Osteocyte (in vitro differentiated cells): ENCODE results near the gene QSOX1. TPM values are rescaled to one million over a fixed set of nuclear protein-coding genes. Genes with fewer than 3 reads are reported as not detected.

ENCODE experiments used
- DNase-seq: peaks from one replicate; pipeline ENCODE4 v3.0.0; 2021; ENCODE audit warnings: mixed read lengths; ENCODE audit not compliant: unreplicated experiment; ENCODE audit errors: extremely low spot score
- H3K27ac Mint-ChIP-seq: one replicate; pipeline ENCODE4 v1.8.0; 2021; ENCODE audit warnings: mild to moderate bottlenecking, mixed read lengths; ENCODE audit not compliant: unreplicated experiment
- H3K27me3 Mint-ChIP-seq: one replicate; pipeline ENCODE4 v1.8.0; 2021; ENCODE audit warnings: mixed read lengths; ENCODE audit not compliant: unreplicated experiment
- H3K36me3 Mint-ChIP-seq: one replicate; pipeline ENCODE4 v1.8.0; 2021; ENCODE audit warnings: mixed read lengths; ENCODE audit not compliant: unreplicated experiment
- H3K4me1 Mint-ChIP-seq: one replicate; pipeline ENCODE4 v1.8.0; 2021; ENCODE audit warnings: mixed read lengths; ENCODE audit not compliant: unreplicated experiment
- H3K4me3 Mint-ChIP-seq: one replicate; pipeline ENCODE4 v1.8.0; 2021; ENCODE audit warnings: mild to moderate bottlenecking, moderate library complexity, mixed read lengths; ENCODE audit not compliant: unreplicated experiment
- H3K9me3 Mint-ChIP-seq: one replicate; pipeline ENCODE4 v1.8.0; 2021; ENCODE audit warnings: mixed read lengths; ENCODE audit not compliant: unreplicated experiment
- CTCF ChIP-seq: fragments of 200-600 bp; sonication (generic); IDR thresholded peaks from 2 replicates; pipeline ENCODE4 v1.5.0; 2021; ENCODE audit warnings: antibody characterized with exemption, mild to moderate bottlenecking, moderate library complexity
- total RNA-seq: library from RNA; stranded (reverse); gene quantifications from 2 replicates; pipeline ENCODE4 v1.2.1, GENCODE V29; 2021

QSOX1 gene
- total RNA-seq, 1 donor from 2014 or later = 152 TPM

GRCh38 chr1:180186831-180187230, 32.2 kb downstream of the QSOX1 start:
- no peak overlapping the region for H3K4me3 Mint-ChIP-seq
- no peak for DNase-seq
- H3K27ac Mint-ChIP-seq = peak overlapping the region; percentile 66
- TF ChIP-seq CTCF = no peak
- H3K4me1 Mint-ChIP-seq = peaks cover 5% of the 10 kb centered on the region
- no peaks in the 10 kb centered on the region for H3K9me3 Mint-ChIP-seq
- no peaks in the 10 kb centered on the region for H3K27me3 Mint-ChIP-seq
- H3K36me3 Mint-ChIP-seq = peaks cover 16% of the 10 kb centered on the region

- no peaks in the 10 kb centered on the region for H3K27me3 Mint-ChIP-seq
Observed at GRCh38 chr1:180187626-180188025, 33.0 kb downstream of the QSOX1 start.

GRCh38 chr1:180188091-180188506, 33.4 kb downstream of the QSOX1 start:
- Mint-ChIP-seq H3K27me3 (no peaks in the 10 kb centered on the region), H3K9me3 (no peaks in the 10 kb centered on the region), H3K27ac (no peak overlapping the region), H3K36me3 (peaks cover 22% of the 10 kb centered on the region), H3K4me3 (no peak overlapping the region), H3K4me1 (peaks cover 5% of the 10 kb centered on the region)
- TF ChIP-seq CTCF = peak; percentile 88
- DNase-seq = no peak

More at GRCh38 chr1:180187626-180188025, 33.0 kb downstream of the QSOX1 start:
- H3K9me3 Mint-ChIP-seq = no peaks in the 10 kb centered on the region
- DNase-seq = no peak
- no peak overlapping the region for H3K4me3 Mint-ChIP-seq
- H3K4me1 Mint-ChIP-seq = peaks cover 5% of the 10 kb centered on the region
- TF ChIP-seq CTCF = no peak
- H3K27ac Mint-ChIP-seq = no peak overlapping the region
- peaks cover 17% of the 10 kb centered on the region for H3K36me3 Mint-ChIP-seq

DNA sequence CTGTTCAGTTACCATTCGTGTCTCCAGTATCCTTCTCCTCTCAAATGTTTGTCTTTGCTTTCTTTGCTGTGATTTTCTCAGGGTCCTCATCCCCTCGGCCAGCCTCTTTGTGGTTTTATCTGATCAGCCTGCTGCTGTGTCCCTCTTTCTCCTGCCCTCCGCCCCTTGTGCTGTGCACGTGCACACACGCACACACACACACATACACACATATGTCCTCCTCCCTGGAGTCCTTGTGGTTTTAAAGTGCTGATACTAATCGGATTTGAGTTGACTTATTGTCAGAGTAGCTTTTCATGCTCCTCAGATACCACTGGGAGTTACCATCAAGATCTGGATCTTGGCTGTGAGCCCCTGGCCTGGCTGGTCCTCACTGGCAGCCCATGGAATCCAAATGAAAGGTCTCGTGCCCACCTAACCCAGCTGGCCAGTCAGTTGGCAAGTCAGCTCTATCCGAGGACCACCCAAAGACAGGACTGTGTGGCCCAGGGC, 34.1 kb downstream of the QSOX1 start:
- DNase-seq = no peak
- H3K27ac Mint-ChIP-seq = no peak overlapping the region
- H3K36me3 Mint-ChIP-seq = peaks cover 24% of the 10 kb centered on the region
- no peaks in the 10 kb centered on the region for H3K9me3 Mint-ChIP-seq
- no peaks in the 10 kb centered on the region for H3K27me3 Mint-ChIP-seq
- peaks cover 5% of the 10 kb centered on the region for H3K4me1 Mint-ChIP-seq
- no peak for TF ChIP-seq CTCF
- no peak overlapping the region for H3K4me3 Mint-ChIP-seq

DNA sequence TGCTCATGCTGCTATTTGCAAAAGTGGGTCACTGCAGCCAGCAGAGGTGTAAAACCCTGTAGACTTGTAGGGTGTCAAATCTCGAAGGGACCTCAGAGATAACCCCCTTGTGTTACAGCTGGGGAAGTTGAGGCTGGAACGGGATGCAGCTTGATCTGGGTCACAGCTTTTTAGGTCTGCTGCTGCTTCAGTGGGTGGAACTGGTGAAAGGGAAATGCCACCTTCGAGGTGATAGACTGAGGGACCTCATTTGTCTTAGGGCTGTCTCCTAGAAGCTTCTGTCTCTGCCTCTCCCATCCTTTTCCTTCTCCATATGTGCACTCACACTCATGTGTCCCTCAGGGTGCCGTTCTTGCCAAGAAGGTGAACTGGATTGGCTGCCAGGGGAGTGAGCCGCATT, 35.4 kb downstream of the QSOX1 start:
- no peaks in the 10 kb centered on the region for H3K9me3 Mint-ChIP-seq

More for the DNA sequence above, 35.4 kb downstream of the QSOX1 start:
- no peak for TF ChIP-seq CTCF
- Mint-ChIP-seq H3K36me3 (peaks cover 24% of the 10 kb centered on the region), H3K27me3 (no peaks in the 10 kb centered on the region), H3K4me1 (peaks cover 5% of the 10 kb centered on the region), H3K4me3 (no peak overlapping the region), H3K27ac (no peak overlapping the region)
- no peak for DNase-seq
